GM18508 (cell line): ENCODE measurements around the gene WSCD1.

Experiments
- ATAC-seq: cut with Tn5 transposase; IDR thresholded peaks from one replicate; pipeline ENCODE4 v1.9.1; 2021; ENCODE audit warnings: moderate number of reproducible peaks; ENCODE audit not compliant: insufficient read depth, unreplicated experiment

WSCD1 gene

GRCh38 chr17:6069539-6070429 lies at the start of gene WSCD1:
TSS of gene WSCD1 (plus strand) at chr17:6070379. CDS start at chr17:6080659, 10,280 bp downstream.
- ATAC-seq: no peak

DNA sequence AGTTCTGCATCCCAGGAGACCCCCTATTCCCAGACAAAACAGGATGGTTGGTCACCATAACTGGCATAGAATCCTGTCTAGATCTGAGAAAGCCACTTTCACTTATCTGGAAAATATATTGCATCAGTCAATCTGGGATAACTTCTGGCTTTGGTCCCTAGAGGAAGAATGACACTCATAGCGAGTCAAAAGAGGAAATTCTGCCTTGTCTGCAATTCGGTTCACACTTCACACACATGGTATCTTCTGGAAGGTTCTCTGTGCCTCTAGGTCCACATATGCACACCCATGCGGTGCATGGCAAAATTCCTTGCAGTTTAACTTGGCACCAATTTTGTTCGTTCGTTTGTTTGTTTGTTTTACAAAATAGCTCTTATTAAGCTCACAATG lies 49.2 kb upstream of the WSCD1 start:
- no peak for ATAC-seq

- ATAC-seq: no peak
Measured at GRCh38 chr17:6021627-6022026, 48.6 kb upstream of the WSCD1 start.

GRCh38 chr17:6023036-6023831 lies 46.9 kb upstream of the WSCD1 start:
- ATAC-seq: no peak

GRCh38 chr17:6024576-6024975 lies 45.6 kb upstream of the WSCD1 start:
- no peak for ATAC-seq

DNA sequence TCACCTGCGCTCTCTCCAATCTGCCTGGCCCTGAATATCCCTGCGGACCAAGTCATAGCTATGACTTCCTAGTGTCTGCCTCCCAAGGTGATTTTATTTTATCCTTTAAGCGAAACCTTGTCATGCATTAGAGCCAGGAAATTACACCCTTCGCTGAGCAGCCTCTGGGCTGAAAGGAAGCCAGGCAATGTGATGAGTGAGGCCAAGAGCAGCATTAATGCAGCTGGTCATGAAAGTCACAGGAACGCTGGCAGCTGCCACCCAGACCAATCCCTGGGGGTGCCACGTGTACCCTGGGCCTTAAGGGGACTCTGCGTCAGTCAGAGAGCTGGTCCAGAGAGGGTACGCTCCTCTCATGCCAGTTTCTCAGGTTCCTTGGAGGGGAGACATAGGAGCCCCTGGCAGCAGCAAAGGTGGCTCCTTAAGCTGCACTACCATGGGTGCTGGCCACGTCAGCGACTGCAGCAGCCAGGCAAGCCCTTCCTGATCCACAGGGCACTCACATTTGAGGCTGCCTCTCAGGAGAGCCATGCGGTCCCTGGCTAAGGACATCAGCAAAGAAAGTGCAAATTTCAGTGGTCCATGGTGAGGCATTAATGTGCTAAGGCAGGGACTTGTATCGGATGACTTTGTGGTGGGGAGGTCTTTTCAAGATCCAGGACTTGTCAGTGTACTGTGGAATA lies 42.7 kb upstream of the WSCD1 start:
- no peak for ATAC-seq

GRCh38 chr17:6028294-6028693 lies 41.9 kb upstream of the WSCD1 start:
- no peak for ATAC-seq

GRCh38 chr17:6035801-6036394 lies 34.3 kb upstream of the WSCD1 start:
- ATAC-seq: no peak

GRCh38 chr17:6040504-6040903 lies 29.7 kb upstream of the WSCD1 start:
- ATAC-seq: no peak

- ATAC-seq: no peak
Measured at GRCh38 chr17:6041246-6041645, 28.9 kb upstream of the WSCD1 start.

GRCh38 chr17:6043405-6043804 lies 26.8 kb upstream of the WSCD1 start:
- ATAC-seq: no peak

- ATAC-seq: no peak
Measured at GRCh38 chr17:6044261-6044660, 25.9 kb upstream of the WSCD1 start.

GRCh38 chr17:6045621-6046357 lies 24.4 kb upstream of the WSCD1 start:
- no peak for ATAC-seq

- no peak for ATAC-seq
Measured at GRCh38 chr17:6046431-6046830, 23.7 kb upstream of the WSCD1 start.

DNA sequence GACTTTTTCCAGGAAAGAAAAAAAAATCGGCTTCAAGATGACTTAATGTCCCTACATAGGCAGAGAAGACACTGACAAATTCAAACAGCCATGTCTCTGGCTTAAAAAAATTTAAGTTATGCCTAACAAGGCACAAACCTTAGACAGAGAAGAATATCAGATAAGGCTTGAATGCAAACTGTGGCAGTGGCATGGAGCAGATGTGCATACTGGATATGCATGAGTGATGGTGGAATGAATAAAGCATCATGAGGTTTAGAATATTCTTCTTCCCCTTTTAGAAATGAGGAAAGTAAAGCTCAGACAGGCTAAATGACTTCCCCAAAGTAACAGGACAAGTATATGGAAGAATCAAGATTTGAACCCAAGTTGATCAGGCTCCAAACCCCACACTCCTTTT lies 23.2 kb upstream of the WSCD1 start:
- no peak for ATAC-seq

DNA sequence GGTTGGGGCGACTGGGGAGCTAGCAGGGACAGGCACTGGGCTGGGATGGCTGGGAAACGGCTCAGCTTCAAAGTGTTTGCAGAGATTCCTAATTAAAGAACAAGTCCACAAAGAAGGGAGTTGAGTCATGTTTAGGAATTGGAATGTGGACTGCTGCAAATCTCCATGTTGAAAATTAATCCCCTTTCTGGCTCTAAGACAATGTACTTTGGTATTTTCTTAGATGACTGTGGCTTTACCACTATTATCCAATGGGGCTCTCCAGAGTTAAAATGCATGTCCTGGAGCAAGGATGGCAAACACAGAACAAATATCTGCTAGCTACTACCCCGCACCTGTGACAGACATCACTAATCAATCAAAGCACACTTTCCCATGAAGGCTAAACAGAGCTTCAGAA lies 22.2 kb upstream of the WSCD1 start:
- ATAC-seq: no peak

DNA sequence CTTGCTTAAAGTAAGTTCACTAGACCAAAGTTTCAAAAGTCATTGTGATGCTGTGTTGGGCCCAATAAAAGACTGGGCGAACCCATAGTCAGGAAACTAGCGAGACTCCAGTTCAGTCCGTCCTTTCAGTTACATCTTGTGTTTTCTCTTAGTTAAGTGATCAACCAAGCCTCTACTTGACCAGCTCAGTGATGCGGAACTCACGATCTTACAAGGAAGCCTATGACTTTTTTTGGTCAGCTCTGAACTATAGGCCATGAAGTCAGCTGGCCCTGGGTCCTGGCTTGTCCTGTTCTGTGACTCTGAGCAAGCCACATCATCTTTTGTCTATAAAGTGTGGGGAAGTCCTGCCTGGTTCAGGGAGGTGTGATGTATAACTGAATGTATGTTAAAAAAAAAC lies 21.7 kb upstream of the WSCD1 start:
- ATAC-seq: no peak

DNA sequence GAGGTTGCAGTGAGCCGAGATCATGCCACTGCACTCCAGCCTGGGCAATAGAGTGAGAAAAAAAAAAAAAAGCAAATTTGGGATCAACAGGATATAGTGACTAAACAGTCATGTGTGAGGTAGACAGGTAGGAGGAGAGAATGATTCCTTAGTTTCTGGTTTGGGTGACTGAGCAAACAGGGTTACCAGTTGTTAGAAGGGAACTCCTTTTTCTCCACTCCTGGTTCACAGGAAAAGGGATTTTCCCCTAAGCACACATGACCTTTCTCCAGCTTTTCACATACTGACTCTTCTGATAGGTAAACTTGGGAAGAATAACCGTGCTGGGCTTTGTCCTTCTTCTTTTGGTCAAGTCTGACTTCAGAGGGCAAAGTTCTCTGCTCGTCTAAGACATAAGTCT lies 17.3 kb upstream of the WSCD1 start:
- ATAC-seq: no peak

- ATAC-seq: no peak
Measured at GRCh38 chr17:6054372-6054771, 15.8 kb upstream of the WSCD1 start.

- ATAC-seq: no peak
Measured at GRCh38 chr17:6056104-6056503, 14.1 kb upstream of the WSCD1 start.
